K562 (cell line): ENCODE measurements around the gene UBE2E1.

Experiments used
- GATA2 ChIP-seq: sonication (generic); formaldehyde crosslinking; IDR thresholded peaks from 2 replicates; pipeline ENCODE4 v1.4.0; 2020; ENCODE audit warnings: mild to moderate bottlenecking, missing genetic modification reagents
- MAZ ChIP-seq, 2 experiments: fragments of 450-650 bp in 1 of 2; sonication (generic) in 1 of 2; formaldehyde crosslinking; IDR thresholded peaks in 1 of 2; conservative IDR thresholded peaks in 1 of 2; 2 replicates each; pipeline versions ENCODE4 v1.4.0 to v1.5.0; 2020; ENCODE audit warnings: mild to moderate bottlenecking in 1 of 2, missing genetic modification reagents in 1 of 2
- MCM3 ChIP-seq: fragments of 450-650 bp; IDR thresholded peaks from 2 replicates; pipeline ENCODE4 v1.6.1; 2016
- MNT ChIP-seq, 2 experiments: fragments of 450-650 bp; conservative IDR thresholded peaks; 2 replicates each; pipeline ENCODE4 v1.6.1; 2017; ENCODE audit warnings: mild to moderate bottlenecking in 2 of 2, moderate library complexity in 2 of 2
- NEUROD1 ChIP-seq: fragments of 150-350 bp; IDR thresholded peaks from 2 replicates; pipeline ENCODE4 v1.6.1; 2014; ENCODE audit warnings: borderline replicate concordance, low read length, low read depth; ENCODE audit not compliant: partially characterized antibody
- POLR2A ChIP-seq: fragments of 450-650 bp; conservative IDR thresholded peaks from 2 replicates; pipeline ENCODE4 v1.6.1; 2016
- RNF2 ChIP-seq: sonication (generic); IDR thresholded peaks from 2 replicates; pipeline ENCODE4 v1.6.1; 2016
- SRF ChIP-seq, 2 experiments: fragments of 250-450, 450-650 bp in 1 of 2; sonication (Bioruptor Pico) in 1 of 2; sonication (generic) in 1 of 2; formaldehyde crosslinking; IDR thresholded peaks; 2 replicates each; pipeline versions ENCODE4 v1.5.0 to v1.5.1; 2020 to 2022; ENCODE audit warnings: mild to moderate bottlenecking in 1 of 2, missing genetic modification reagents in 1 of 2
- TEAD2 ChIP-seq: fragments of 450-650 bp; IDR thresholded peaks from 2 replicates; pipeline ENCODE4 v1.6.1; 2016; ENCODE audit warnings: missing genetic modification characterization, control low read depth, missing compliant biosample characterization
- ZNF124 ChIP-seq: sonication (generic); formaldehyde crosslinking; IDR thresholded peaks from 2 replicates; pipeline ENCODE4 v1.8.1; 2022; ENCODE audit warnings: missing genetic modification reagents
- TF ChIP-seq, protein P1 (sequence below), 3 experiments: IDR thresholded peaks in 2 of 3; conservative IDR thresholded peaks in 1 of 3; 2 replicates each; pipeline ENCODE4 v1.5.1; 2011 to 2012; ENCODE audit warnings: low read length in 3 of 3, mild to moderate bottlenecking in 3 of 3, control low read depth in 2 of 3, improper control_type of control experiment in 1 of 3, inconsistent platforms in 1 of 3, low read depth in 1 of 3, mixed read lengths in 1 of 3, moderate library complexity in 1 of 3; ENCODE audit not compliant: insufficient read depth in 2 of 3

- TF ChIP-seq MNT (conservative IDR thresholded peaks at IDR 0.05): peak; percentile 78 to 84
- TF ChIP-seq, protein P1, sequence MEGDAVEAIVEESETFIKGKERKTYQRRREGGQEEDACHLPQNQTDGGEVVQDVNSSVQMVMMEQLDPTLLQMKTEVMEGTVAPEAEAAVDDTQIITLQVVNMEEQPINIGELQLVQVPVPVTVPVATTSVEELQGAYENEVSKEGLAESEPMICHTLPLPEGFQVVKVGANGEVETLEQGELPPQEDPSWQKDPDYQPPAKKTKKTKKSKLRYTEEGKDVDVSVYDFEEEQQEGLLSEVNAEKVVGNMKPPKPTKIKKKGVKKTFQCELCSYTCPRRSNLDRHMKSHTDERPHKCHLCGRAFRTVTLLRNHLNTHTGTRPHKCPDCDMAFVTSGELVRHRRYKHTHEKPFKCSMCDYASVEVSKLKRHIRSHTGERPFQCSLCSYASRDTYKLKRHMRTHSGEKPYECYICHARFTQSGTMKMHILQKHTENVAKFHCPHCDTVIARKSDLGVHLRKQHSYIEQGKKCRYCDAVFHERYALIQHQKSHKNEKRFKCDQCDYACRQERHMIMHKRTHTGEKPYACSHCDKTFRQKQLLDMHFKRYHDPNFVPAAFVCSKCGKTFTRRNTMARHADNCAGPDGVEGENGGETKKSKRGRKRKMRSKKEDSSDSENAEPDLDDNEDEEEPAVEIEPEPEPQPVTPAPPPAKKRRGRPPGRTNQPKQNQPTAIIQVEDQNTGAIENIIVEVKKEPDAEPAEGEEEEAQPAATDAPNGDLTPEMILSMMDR (IDR thresholded peaks at IDR 0.05 in 2 of 3, conservative IDR thresholded peaks at IDR 0.05 in 1 of 3; ENCODE audit: insufficient read depth in 2 of 3, low read depth in 1 of 3, low read length in 3 of 3): peak; percentile 28 to 45 (median 37); a peak in 4 of 6 replicates
- TF ChIP-seq MCM3: no peak
- peak; percentile 79 for TF ChIP-seq RNF2
- TF ChIP-seq SRF (CRISPR knock-in tag; IDR thresholded peaks at IDR 0.05): peak; percentile 24 to 80; a peak in 2 of 4 replicates
- TF ChIP-seq NEUROD1: peak; percentile 50
- no peak for TF ChIP-seq TEAD2 (tag)
- TF ChIP-seq ZNF124 (CRISPR knock-in tag): no peak
- no peak for TF ChIP-seq GATA2 (CRISPR knock-in tag)
- peak; percentile 100 for TF ChIP-seq POLR2A
- TF ChIP-seq MAZ (CRISPR knock-in tag; conservative IDR thresholded peaks at IDR 0.05 in 1 of 2, IDR thresholded peaks at IDR 0.05 in 1 of 2): peak; percentile 77 to 92; a peak in 3 of 4 replicates
Observed at GRCh38 chr3:23916886-23917678, 111.3 kb downstream of the UBE2E1 start, which contains the start of the genes NKIRAS1 and RPL15.
